Right atrium auricular region (tissue), 2 donors: ENCODE measurements around the gene CDC42BPA. TPM values are rescaled to one million over a fixed set of nuclear protein-coding genes. Genes with fewer than 3 reads are reported as not detected.

Experiments used
- DNase-seq: peaks from one replicate; pipeline ENCODE4 v3.0.0-alpha.2; 2019; ENCODE audit warnings: low spot score
- H3K27ac ChIP-seq, 2 donors: fragments of 200-600 bp; sonication (generic); 1 replicate in 1 of 2; 2 replicates in 1 of 2; pipeline ENCODE4 v1.5.1; 2016 to 2019
- H3K27me3 ChIP-seq, 2 donors: fragments of 200-600 bp; sonication (generic); one replicate each; pipeline versions ENCODE4 v1.5.1 to v1.6.0; 2017 to 2019
- H3K36me3 ChIP-seq: fragments of 200-600 bp; sonication (generic); one replicate; pipeline ENCODE4 v1.5.1; 2016
- H3K4me1 ChIP-seq, 2 donors: fragments of 200-600 bp; sonication (generic); one replicate each; pipeline versions ENCODE4 v1.5.1 to v1.6.0; 2017 to 2019
- H3K4me3 ChIP-seq, 2 donors: fragments of 200-600 bp; sonication (generic); 1 replicate in 1 of 2; 2 replicates in 1 of 2; pipeline ENCODE4 v1.5.1; 2017 to 2019; ENCODE audit warnings: mild to moderate bottlenecking in 1 of 2, moderate library complexity in 1 of 2
- H3K9me3 ChIP-seq, 2 donors: fragments of 200-600 bp; sonication (generic); one replicate each; pipeline ENCODE4 v1.5.1; 2019
- total RNA-seq, 2 donors: library from RNA; depleted of rRNA; stranded (reverse); fragments of >200 nt; gene quantifications; one replicate each; pipeline ENCODE4 v1.1.0, GENCODE V29; 2016
- TF ChIP-seq, protein P1 (sequence below), 2 donors: fragments of 200-600 bp; sonication (generic); IDR thresholded peaks; one replicate each; pipeline ENCODE4 v1.5.1; 2019; ENCODE audit warnings: antibody characterized with exemption in 2 of 2

CDC42BPA gene
- total RNA-seq, 2 donors from 2014 or later, result 26.0 to 32.0 TPM

GRCh38 chr1:226976978-226977642 is 341.2 kb downstream of the CDC42BPA start:
- no peak overlapping the region for H3K4me3 ChIP-seq
- H3K4me1 ChIP-seq, result peaks cover 0 to 74% of the 10 kb centered on the region in 2 donors
- TF ChIP-seq, protein P1, sequence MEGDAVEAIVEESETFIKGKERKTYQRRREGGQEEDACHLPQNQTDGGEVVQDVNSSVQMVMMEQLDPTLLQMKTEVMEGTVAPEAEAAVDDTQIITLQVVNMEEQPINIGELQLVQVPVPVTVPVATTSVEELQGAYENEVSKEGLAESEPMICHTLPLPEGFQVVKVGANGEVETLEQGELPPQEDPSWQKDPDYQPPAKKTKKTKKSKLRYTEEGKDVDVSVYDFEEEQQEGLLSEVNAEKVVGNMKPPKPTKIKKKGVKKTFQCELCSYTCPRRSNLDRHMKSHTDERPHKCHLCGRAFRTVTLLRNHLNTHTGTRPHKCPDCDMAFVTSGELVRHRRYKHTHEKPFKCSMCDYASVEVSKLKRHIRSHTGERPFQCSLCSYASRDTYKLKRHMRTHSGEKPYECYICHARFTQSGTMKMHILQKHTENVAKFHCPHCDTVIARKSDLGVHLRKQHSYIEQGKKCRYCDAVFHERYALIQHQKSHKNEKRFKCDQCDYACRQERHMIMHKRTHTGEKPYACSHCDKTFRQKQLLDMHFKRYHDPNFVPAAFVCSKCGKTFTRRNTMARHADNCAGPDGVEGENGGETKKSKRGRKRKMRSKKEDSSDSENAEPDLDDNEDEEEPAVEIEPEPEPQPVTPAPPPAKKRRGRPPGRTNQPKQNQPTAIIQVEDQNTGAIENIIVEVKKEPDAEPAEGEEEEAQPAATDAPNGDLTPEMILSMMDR (IDR thresholded peaks at IDR 0.05), result no peak
- no peaks in the 10 kb centered on the region for H3K27me3 ChIP-seq
- no peaks in the 10 kb centered on the region for H3K9me3 ChIP-seq
- peak overlapping the region; percentile 84 to 87 for H3K27ac ChIP-seq
- no peak for DNase-seq
- H3K36me3 ChIP-seq, result peaks cover 29% of the 10 kb centered on the region

- Histone ChIP-seq H3K4me3 (no peak overlapping the region), H3K4me1 (peaks cover 0 to 71% of the 10 kb centered on the region in 2 donors), H3K36me3 (peaks cover 23% of the 10 kb centered on the region), H3K27me3 (no peaks in the 10 kb centered on the region), H3K27ac (peak overlapping the region; percentile 84 to 87), H3K9me3 (peaks cover 0 to 6% of the 10 kb centered on the region in 2 donors)
- TF ChIP-seq, protein P1 (IDR thresholded peaks at IDR 0.05), result no peak
- no peak for DNase-seq
These were observed 341.9 kb downstream of the CDC42BPA start for GRCh38 chr1:226976276-226976977.

DNA sequence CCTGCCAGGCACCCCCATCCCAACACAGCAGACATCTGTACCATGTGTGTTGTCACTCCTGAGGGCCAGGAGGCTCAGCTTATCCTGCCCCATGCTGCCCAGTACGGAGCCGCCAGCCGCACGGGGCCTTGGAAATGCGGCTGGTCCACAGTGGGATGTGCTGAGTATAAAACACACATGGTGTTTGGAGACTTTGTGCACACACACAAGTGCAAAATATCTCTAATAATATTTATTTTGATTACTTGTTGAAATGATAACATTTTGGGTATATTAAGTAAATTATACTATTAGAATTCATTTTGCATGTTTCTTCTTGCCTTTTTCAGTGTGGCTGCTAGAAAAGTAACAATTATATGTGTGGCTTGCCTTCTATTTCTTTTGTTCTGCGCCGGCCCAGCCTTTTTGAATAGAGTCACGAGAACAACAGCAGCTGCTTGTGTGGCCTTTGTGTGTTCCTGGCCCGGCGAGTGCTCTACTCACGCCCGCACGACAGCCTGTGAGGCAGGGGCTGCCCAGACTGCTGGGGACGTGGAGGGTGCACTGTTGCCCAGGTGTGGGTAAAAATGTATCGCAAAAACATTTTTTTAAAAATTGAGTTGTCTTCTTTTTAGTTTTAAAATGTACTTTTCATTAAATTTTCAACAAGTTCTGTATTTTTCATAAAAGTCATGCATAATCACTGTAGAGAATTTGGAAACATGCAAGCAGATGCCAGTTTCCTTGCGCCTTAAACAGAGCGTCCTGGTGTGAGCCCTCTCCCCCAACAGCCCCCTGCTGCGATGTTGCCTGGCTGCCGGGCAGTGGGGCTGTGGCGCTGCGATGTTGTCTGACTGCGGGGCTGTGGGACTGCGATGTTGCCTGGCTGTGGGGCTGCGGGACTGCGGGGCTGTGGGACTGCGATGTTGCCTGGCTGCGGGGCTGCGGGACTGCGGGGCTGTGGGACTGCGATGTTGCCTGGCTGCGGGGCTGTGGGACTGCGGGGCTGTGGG is 342.7 kb downstream of the CDC42BPA start:
- H3K9me3 ChIP-seq, result peaks cover 0 to 6% of the 10 kb centered on the region in 2 donors
- DNase-seq, result no peak
- H3K4me1 ChIP-seq, result peaks cover 0 to 62% of the 10 kb centered on the region in 2 donors
- H3K4me3 ChIP-seq, result no peak overlapping the region
- peak overlapping the region; percentile 84 to 87 for H3K27ac ChIP-seq
- no peaks in the 10 kb centered on the region for H3K27me3 ChIP-seq
- peaks cover 21% of the 10 kb centered on the region for H3K36me3 ChIP-seq
- TF ChIP-seq, protein P1 (IDR thresholded peaks at IDR 0.05), result no peak

DNA sequence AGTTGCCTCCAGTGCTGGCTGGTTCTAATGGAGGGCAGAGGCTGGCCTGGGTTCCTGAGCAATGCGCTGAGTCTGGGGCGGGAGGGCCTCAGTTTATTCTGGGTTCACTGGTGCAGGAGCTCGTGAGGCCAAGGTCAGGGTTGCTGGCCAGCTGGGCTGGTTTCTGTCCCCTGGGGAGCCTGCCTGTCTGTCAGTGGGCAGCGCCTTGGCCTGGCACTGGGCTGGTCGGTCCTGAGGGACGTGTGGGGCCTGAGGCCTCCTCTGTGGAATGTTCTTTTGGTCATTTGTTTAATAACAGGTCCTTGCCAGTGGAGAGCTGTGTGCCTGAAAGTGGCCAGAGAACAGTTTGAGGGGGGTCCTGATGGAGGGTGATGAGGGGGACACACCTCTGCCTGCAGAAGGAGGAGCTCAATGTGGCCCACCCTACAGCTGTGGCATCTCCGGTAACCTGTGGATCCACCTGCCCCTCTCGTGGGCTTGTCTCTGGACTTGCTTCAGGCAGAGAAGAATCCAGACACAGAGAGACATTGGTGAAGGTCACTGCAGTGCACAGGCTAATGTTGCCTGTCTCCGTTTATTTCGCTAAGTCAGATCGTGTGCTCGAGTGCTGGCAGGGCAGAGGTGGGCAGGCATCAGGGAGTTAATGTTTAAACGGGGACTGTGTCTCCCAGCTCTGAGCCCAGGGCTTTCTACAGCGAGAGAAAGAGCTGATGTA is 343.6 kb downstream of the CDC42BPA start:
- H3K36me3 ChIP-seq, result peaks cover 24% of the 10 kb centered on the region
- H3K27me3 ChIP-seq, result no peaks in the 10 kb centered on the region
- no peak for DNase-seq
- peak overlapping the region; percentile 84 to 87 for H3K27ac ChIP-seq
- peaks cover 0 to 54% of the 10 kb centered on the region in 2 donors for H3K4me1 ChIP-seq
- H3K9me3 ChIP-seq, result peaks cover 0 to 6% of the 10 kb centered on the region in 2 donors
- no peak overlapping the region for H3K4me3 ChIP-seq
- TF ChIP-seq, protein P1 (IDR thresholded peaks at IDR 0.05), result no peak
